ENCODE measurements around the gene INO80E.

Gene INO80E

GRCh38 chr16:30025156-30025555, 29.1 kb downstream of the INO80E start:
- TF ChIP-seq EZH2phosphoT487 (IDR thresholded peaks at IDR 0.05; ENCODE audit: low read depth) = no peak
- TF ChIP-seq, protein P1, sequence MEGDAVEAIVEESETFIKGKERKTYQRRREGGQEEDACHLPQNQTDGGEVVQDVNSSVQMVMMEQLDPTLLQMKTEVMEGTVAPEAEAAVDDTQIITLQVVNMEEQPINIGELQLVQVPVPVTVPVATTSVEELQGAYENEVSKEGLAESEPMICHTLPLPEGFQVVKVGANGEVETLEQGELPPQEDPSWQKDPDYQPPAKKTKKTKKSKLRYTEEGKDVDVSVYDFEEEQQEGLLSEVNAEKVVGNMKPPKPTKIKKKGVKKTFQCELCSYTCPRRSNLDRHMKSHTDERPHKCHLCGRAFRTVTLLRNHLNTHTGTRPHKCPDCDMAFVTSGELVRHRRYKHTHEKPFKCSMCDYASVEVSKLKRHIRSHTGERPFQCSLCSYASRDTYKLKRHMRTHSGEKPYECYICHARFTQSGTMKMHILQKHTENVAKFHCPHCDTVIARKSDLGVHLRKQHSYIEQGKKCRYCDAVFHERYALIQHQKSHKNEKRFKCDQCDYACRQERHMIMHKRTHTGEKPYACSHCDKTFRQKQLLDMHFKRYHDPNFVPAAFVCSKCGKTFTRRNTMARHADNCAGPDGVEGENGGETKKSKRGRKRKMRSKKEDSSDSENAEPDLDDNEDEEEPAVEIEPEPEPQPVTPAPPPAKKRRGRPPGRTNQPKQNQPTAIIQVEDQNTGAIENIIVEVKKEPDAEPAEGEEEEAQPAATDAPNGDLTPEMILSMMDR (IDR thresholded peaks at IDR 0.05; ENCODE audit: low read depth, low read length) = no peak
- no peaks in the 10 kb centered on the region for H4K20me1 ChIP-seq (ENCODE audit: insufficient read depth, low read length)
- no peak overlapping the region for H3K4me2 ChIP-seq (ENCODE audit: low read length)
- H3K9ac ChIP-seq (ENCODE audit: low read length) = no peak overlapping the region
- H3K27ac ChIP-seq (ENCODE audit: low read length) = no peak overlapping the region
- H3K4me1 ChIP-seq (ENCODE audit: low read length) = peaks cover 9% of the 10 kb centered on the region
- H3K36me3 ChIP-seq (replicated peaks; ENCODE audit: low read depth, low read length) = no peaks in the 10 kb centered on the region
- no peaks in the 10 kb centered on the region for H3K9me3 ChIP-seq (ENCODE audit: insufficient read depth, low read length)
- H2AFZ ChIP-seq (ENCODE audit: low read depth, low read length) = no peak overlapping the region
- H3K27me3 ChIP-seq (ENCODE audit: low read depth, low read length) = peaks cover 19% of the 10 kb centered on the region; the same call in 1 of the 2 replicates
- no peak overlapping the region for H3K4me3 ChIP-seq (ENCODE audit: low read length)
- H3K79me2 ChIP-seq (ENCODE audit: low read length) = no peaks in the 10 kb centered on the region

DNA sequence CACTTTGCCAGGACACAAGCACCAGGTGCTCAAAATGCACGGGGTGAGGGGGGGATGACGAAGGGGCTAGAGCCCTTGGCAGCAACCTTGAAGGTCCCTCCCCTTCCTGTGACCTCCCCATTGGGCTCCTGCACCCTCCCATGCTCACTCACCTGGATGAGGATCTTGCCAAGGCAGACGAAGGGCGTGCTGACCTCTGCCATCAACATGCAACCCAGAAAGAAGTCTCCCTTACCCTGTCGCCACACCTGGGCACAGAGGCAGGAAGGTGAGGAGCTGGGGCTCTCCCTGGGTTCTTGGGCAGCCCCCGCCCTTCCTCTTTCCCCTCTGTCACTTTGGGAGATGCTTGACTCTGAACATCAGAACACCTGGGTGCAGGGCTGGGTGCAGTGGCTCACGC, 29.5 kb downstream of the INO80E start:
- H3K79me2 ChIP-seq (ENCODE audit: low read length) = no peaks in the 10 kb centered on the region

DNA sequence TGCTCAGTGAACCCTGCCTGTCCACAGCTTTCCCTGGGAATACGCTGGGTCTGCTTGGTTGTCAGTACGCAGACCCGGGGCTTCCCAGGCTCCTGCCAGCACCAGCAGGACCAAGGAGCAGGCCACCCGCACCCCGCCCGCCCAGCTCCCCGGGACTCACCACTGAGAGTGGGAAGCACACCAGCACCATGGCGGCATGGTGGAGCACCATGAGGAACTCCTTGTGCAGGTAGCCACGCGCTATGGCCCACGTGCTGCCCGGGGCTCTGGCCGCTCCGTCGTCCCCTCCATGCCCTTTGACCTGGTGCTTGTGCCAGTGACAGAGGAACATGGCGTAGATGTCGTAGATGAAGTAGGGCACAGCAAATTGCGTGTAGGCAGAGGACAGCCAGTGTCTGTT, 30.4 kb downstream of the INO80E start:
- Histone ChIP-seq H3K36me3 (replicated peaks; ENCODE audit: low read depth, low read length) (no peaks in the 10 kb centered on the region), H3K4me1 (ENCODE audit: low read length) (peaks cover 4% of the 10 kb centered on the region; the same call in 1 of the 2 replicates), H3K4me3 (ENCODE audit: low read length) (no peak overlapping the region), H3K27me3 (ENCODE audit: low read depth, low read length) (peaks cover 15% of the 10 kb centered on the region; the same call in 1 of the 2 replicates), H2AFZ (ENCODE audit: low read depth, low read length) (no peak overlapping the region), H4K20me1 (ENCODE audit: insufficient read depth, low read length) (no peaks in the 10 kb centered on the region), H3K4me2 (ENCODE audit: low read length) (no peak overlapping the region), H3K27ac (ENCODE audit: low read length) (no peak overlapping the region), H3K9ac (ENCODE audit: low read length) (no peak overlapping the region), H3K79me2 (ENCODE audit: low read length) (no peaks in the 10 kb centered on the region), H3K9me3 (ENCODE audit: insufficient read depth, low read length) (no peaks in the 10 kb centered on the region)
- no peak for TF ChIP-seq EZH2phosphoT487 (IDR thresholded peaks at IDR 0.05; ENCODE audit: low read depth)
- TF ChIP-seq, protein P1 (IDR thresholded peaks at IDR 0.05; ENCODE audit: low read depth, low read length) = no peak

More for the DNA sequence above, 29.5 kb downstream of the INO80E start:
- no peak overlapping the region for H3K27ac ChIP-seq (ENCODE audit: low read length)
- H3K9me3 ChIP-seq (ENCODE audit: insufficient read depth, low read length) = no peaks in the 10 kb centered on the region
- no peak overlapping the region for H3K4me3 ChIP-seq (ENCODE audit: low read length)
- no peaks in the 10 kb centered on the region for H4K20me1 ChIP-seq (ENCODE audit: insufficient read depth, low read length)
- no peak overlapping the region for H3K9ac ChIP-seq (ENCODE audit: low read length)
- TF ChIP-seq, protein P1 (IDR thresholded peaks at IDR 0.05; ENCODE audit: low read depth, low read length) = no peak
- TF ChIP-seq EZH2phosphoT487 (IDR thresholded peaks at IDR 0.05; ENCODE audit: low read depth) = no peak
- H3K36me3 ChIP-seq (replicated peaks; ENCODE audit: low read depth, low read length) = no peaks in the 10 kb centered on the region
- no peak overlapping the region for H2AFZ ChIP-seq (ENCODE audit: low read depth, low read length)
- no peak overlapping the region; the same call in 1 of the 2 replicates for H3K4me2 ChIP-seq (ENCODE audit: low read length)
- peaks cover 19% of the 10 kb centered on the region; the same call in 1 of the 2 replicates for H3K27me3 ChIP-seq (ENCODE audit: low read depth, low read length)
- peaks cover 9% of the 10 kb centered on the region for H3K4me1 ChIP-seq (ENCODE audit: low read length)

- Histone ChIP-seq H3K27ac (ENCODE audit: low read length) (no peak overlapping the region), H3K9me3 (ENCODE audit: insufficient read depth, low read length) (no peaks in the 10 kb centered on the region), H3K4me1 (ENCODE audit: low read length) (peaks cover 4% of the 10 kb centered on the region; the same call in 1 of the 2 replicates), H4K20me1 (ENCODE audit: insufficient read depth, low read length) (no peaks in the 10 kb centered on the region), H3K4me2 (ENCODE audit: low read length) (no peak overlapping the region), H2AFZ (ENCODE audit: low read depth, low read length) (no peak overlapping the region), H3K4me3 (ENCODE audit: low read length) (no peak overlapping the region), H3K27me3 (ENCODE audit: low read depth, low read length) (peaks cover 15% of the 10 kb centered on the region; the same call in 1 of the 2 replicates), H3K79me2 (ENCODE audit: low read length) (no peaks in the 10 kb centered on the region), H3K36me3 (replicated peaks; ENCODE audit: low read depth, low read length) (no peaks in the 10 kb centered on the region), H3K9ac (ENCODE audit: low read length) (no peak overlapping the region)
- TF ChIP-seq, protein P1 (IDR thresholded peaks at IDR 0.05; ENCODE audit: low read depth, low read length) = no peak
- TF ChIP-seq EZH2phosphoT487 (IDR thresholded peaks at IDR 0.05; ENCODE audit: low read depth) = no peak
These were observed 31.8 kb downstream of the INO80E start for GRCh38 chr16:30027588-30028437.

All from OCI-LY3 (cell line).